Left ventricle myocardium superior (tissue), 1 donor: Measurements from ENCODE around the gene PARVG. TPM values are rescaled to one million over a fixed set of nuclear protein-coding genes. Genes with fewer than 3 reads are reported as not detected.
A peak's percentile ranks its signal among the peaks of the same experiment; 100 is the strongest.

Experiments
- ATAC-seq: fragments of 200-7000 bp; cut with Tn5 transposase; one replicate; pipeline ENCODE4 v1.9.1; 2020; ENCODE audit warnings: mild to moderate bottlenecking, moderate library complexity
- DNase-seq: peaks from one replicate; pipeline ENCODE4 v3.0.0-alpha.2; 2020
- intact Hi-C: fragments of 100-400 bp; cut with micrococcal nuclease; formaldehyde crosslinking; loops from one replicate; pipeline ENCODE4 v1.11.0; 2022
- total RNA-seq: library from RNA; stranded (reverse); fragmentation: NEBNext Ultra II Directional; extraction: Animal tissue kit (Norgen Biotek cat#: 25700); gene quantifications from one replicate; pipeline ENCODE4 v1.2.1, GENCODE V29; 2021
- donor health status: DM: no; HTN: yes; CAD: no; lungs with severe emphysema.

PARVG gene
- total RNA-seq, 1 donor from 2014 or later, result 3.5 TPM

DNA sequence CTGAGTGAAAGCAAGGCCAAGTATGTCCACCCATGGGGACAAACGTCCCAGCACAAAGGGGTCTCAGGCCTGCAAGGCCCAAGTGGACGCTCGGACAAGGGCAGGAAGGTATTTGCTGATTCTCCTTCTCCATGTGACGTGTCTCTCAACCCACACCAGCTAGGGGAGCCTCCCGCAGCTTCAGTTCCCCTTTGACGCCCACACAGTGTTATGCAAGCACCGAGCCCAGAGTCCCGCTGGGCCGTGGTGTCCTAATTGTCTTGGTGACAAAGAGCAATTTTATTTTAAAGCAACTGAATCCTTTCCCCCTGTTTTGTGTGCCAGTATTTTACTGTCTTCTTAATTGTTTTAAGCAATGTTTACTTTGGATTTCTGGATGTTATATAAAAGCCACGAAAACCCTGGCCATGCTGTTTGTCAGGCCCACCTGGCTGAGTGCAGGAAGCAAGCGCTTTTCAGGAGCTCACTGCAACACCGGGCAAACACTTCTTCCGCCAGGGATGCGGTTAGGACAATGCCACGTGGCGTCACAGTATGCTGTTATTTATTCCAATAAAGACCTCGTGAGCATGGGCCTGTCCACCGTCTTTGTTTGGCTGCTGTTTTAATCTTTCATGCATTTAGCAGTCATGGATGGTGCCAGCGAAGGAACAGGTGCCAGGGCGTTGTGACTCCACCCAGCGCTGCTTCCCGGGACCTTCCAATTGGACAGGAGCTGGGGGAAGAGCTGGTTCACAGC, 8.2 kb upstream of the PARVG start:
- DNase-seq (peak; percentile 73), ATAC-seq (peak; percentile 70)
- intact Hi-C loops, result no loop called here

- intact Hi-C loops, result no loop called here
- ATAC-seq (no peak), DNase-seq (no peak)
Measured at GRCh38 chr22:44173154-44173553, 7.6 kb upstream of the PARVG start.

DNA sequence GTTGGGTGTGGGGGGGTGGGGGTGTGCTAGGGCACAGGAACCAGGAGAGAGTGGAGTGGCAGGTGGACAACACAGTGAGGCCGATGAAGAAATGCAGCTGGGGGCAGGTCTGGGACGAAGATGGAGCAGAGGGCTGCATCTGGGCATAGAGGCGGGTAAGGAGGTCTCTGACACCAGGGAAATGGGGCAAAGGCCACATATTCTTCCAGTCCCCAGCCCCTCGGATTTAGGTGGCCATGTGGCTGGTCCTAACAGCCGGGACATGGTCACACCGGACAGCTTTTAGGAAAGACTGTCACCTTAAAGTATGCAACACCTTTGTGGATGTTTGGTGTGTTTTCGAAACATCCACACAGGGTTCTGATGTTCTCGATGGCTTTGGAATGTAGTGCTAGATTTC, 5.0 kb upstream of the PARVG start:
- intact Hi-C loops, result no loop called here
- no peak for DNase-seq
- no peak for ATAC-seq

DNA sequence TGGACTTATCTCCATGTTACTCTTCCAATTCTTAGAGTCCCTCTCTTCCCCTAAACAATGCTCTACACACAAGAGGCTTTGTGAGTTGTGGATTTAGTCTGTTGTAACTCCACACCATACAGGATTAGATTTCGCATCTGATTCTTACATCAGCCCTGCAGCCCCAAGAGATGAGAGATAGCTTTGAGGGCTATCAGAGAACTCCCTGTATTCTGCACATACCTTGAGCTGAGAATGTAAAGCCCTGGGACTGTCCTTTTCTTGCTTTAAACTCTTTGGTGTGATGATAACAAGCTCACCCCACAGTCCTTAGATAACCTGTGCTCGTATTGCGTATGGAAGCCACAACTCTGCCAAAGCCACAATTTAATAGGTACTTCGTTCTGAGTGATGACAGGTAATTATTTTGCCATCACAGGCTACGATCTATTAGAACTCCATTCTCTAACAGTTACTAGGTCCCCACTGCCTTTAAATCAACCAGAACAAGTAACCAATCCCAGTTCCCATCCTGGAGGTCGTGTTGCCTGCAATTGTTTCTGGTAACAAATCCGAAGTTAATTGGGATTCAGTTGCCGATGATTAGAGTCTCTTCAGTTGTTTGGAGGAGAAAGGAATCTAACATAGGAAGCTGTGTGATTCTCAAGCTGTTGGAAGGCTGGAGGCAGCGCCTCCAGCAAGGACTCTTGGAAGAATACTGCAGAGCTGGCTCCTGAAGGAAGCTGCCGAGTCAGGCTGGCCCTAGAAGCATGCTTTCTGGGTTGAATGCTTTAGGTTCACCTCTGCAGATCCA, 1.3 kb upstream of the PARVG start:
- intact Hi-C loops, result no loop called here
- DNase-seq (no peak), ATAC-seq (no peak)

GRCh38 chr22:44179989-44180705, 578 bp upstream of the PARVG start:
- intact Hi-C loops, result no loop called here
- ATAC-seq (no peak), DNase-seq (no peak)

DNA sequence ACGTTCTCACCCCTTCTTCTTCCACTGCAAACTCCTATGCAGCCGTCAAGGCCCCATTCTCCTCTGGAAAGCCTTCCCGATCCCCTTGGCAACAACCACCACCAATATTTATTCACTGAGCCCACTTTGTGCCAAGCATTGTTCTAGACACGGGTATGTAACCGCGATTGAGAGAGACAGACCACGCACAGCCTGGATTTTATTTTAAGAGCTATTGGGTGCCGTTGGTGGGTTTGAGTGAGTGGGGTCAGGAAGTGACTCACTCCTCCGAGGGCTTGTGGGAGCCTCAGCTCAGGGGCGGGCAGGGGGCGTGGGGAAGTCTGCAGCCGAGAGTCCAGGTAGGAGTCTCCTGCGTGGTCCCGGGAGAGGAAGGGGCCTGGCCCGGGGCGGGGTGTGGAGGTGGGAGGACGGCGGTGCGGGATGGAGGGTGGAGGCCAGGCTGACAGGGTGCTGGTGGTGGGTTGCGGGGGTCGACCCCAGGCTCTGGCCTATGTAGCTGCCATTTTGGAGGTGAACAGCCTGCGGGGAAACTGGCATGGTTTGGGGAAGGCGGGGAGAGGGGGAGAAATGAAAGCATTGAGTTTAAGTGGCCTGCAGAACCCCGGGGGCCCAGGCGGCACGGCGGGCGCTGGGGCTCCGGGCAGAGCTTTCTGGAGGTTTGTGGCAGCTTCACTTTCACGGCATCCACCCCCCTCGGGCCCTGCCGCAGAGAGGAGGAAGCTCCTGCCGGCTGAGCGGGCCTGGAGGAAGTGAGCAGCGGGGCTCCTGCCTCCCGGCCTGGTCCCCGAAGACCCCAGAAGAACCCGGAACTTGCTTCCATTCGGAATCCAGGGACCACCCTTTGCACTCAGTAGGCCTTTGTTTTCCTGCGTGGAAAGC, 547 bp downstream of the PARVG start:
- ATAC-seq (peak; percentile 63), DNase-seq (peak; percentile 60)
- intact Hi-C loops, result no loop called here

GRCh38 chr22:44181912-44182587, 1.3 kb downstream of the PARVG start:
- no peak for DNase-seq
- intact Hi-C loops, result no loop called here
- peak; percentile 23 for ATAC-seq

DNA sequence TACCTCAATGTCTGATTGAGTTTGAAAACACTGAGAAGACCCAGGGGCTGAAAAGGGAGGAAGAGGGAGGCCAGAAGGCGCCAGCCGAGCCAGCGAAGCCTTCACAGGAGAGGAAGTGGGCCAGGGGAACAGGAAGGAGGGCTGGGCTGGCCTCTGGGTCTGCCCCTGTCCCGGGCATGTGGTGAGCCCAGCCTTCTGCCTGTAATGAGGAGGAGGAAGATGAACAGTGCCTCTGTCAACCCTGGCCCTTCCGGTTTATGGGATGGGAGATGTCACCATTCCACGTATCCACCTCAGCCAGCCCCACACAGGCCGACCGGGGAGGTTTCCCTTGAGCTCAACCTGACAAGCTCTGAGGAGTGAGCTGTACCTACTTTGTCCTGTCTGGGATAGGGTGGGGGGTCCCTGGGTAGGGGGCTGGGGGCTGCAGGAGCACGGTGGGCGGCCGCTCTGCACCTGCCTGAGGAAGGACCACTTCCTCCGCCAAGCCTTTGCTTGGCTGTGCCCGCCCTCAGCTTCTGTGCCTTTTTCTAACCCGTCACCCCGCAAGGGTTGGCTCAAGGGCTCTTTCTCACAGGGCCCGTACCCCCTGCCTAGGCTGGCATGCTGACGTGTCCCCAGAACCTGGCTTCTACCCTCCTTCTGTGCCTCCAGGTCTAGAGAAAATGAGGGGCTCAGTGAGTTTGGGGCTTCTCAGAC, 2.0 kb downstream of the PARVG start:
- DNase-seq (peak; percentile 68), ATAC-seq (peak; percentile 82)
- intact Hi-C loops, result no loop called here

DNA sequence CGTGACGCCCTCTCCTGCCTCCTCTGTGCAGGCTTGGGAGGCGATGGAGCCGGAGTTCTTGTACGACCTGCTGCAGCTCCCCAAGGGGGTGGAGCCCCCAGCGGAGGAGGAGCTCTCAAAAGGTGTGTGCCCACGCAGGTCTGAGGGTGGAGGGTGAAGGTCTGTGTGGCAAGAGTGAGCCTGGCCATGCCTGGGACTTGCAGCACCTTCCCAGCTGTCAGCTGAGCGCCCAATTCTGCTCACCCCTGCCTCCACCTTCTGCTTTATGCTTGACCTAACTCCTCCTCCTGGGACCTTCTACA, 2.5 kb downstream of the PARVG start:
- DNase-seq, result no peak
- intact Hi-C loops, result no loop called here
- no peak for ATAC-seq

DNA sequence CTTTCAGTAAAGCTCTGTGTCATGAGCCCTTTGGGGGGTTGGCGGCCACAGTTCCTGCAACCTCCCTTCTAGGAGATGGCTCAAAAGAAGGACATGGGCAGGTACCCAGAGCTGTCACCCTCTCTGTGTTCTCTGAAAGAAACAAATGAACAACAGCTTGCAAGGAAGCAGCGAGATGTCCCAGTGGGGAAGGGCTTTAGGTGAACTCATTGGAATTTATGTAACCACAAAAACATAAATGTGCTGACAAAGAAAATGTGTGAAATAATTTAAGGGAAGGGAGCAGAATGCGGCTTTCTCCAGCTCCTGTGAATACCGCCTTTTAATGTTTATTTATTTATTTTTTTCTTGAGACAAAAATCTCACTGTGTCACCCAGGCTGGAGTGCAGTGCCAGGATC, 3.3 kb downstream of the PARVG start:
- ATAC-seq (no peak), DNase-seq (no peak)
- intact Hi-C loops, result no loop called here

DNA sequence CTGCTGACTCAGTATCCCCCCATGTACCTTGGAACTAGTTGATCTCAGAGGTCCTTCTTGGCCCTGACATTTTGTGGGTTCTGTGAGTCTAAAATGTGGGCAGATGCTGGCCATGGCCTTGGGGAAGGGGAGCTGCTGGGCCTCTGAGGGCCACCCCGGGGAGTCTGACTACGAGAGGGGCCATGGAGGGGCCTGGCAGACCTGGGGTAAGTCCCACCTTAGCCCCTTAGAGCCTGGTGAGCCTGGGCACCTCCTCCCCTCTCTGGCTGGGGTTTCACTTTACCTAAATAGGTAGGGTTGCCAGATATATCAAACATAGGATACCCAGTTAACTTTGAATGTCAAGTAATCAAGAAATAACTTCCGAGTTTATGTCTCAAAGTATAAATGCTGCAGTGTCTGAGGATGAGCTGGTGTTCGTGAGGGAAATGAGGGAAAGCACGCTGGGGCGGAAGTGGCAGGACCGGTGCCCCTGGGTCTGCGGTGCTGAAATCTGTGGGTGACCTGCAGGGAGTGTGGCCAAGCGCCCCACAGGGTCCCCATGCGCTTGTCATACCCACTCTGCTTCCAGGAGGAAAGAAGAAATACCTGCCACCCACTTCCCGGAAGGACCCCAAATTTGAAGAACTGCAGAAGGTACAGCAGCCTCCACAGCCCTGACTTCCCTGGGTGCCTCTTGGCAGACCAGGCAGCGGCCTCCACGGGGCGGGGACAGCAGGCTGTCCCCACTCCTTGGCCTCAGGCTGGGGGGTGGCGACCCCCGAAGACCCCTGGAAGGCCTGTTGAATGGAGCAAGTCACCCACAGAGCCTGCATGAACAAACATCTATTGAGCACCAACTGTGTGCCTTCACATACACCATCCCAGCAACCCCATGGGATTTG, 4.8 kb downstream of the PARVG start:
- intact Hi-C loops, result no loop called here

GRCh38 chr22:44186121-44186510, 5.4 kb downstream of the PARVG start:
- DNase-seq, result no peak
- intact Hi-C loops, result no loop called here
- no peak for ATAC-seq

More for the DNA sequence above, 4.8 kb downstream of the PARVG start:
- ATAC-seq (no peak), DNase-seq (no peak)

- DNase-seq, result no peak
- no peak for ATAC-seq
- intact Hi-C loops, result no loop called here
Measured at GRCh38 chr22:44186737-44187136, 6.0 kb downstream of the PARVG start.

DNA sequence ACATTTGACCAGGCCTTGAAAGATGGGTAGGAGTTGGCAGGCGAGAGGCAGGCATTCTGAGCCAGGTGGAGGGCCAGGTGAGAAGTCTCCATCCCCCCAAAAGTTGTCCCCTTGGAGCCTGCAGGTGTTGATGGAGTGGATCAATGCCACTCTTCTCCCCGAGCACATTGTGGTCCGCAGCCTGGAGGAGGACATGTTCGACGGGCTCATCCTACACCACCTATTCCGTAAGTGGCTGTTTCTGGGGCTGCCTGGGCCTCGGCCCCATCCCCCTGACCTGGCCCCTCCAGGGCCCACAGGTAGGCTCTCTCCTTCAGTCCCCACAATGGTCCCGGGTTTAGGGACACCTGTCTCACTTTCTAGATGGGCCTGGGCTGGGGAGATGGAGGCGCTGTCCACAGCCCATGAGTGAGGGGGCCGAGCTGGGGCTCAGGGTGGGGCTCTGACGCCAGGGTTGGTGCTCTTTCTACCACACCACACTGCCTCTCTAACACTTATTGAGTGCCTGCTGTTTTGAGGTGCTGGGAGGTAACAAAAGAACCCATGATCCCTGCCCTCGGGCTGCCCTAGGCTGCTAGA, 7.0 kb downstream of the PARVG start:
- no peak for DNase-seq
- ATAC-seq, result no peak
- intact Hi-C loops, result no loop called here

GRCh38 chr22:44188316-44188715, 7.6 kb downstream of the PARVG start:
- intact Hi-C loops, result no loop called here
- ATAC-seq, result no peak

GRCh38 chr22:44188986-44189630, 8.4 kb downstream of the PARVG start:
- DNase-seq, result no peak
- ATAC-seq, result no peak
- intact Hi-C loops, result no loop called here

More at GRCh38 chr22:44188316-44188715, 7.6 kb downstream of the PARVG start:
- no peak for DNase-seq
